GM21576 (cell line): ENCODE measurements around the gene RPL18.
"Not testable (repeated sequence)": the region's sequence is repeated elsewhere in the genome, so short reads cannot be mapped to it uniquely, and the experiment has no call there.

Experiments used
- ATAC-seq: cut with Tn5 transposase; IDR thresholded peaks from one replicate; pipeline ENCODE4 v1.9.1; 2021; ENCODE audit warnings: mild to moderate bottlenecking, moderate library complexity; ENCODE audit not compliant: unreplicated experiment

RPL18 gene

DNA sequence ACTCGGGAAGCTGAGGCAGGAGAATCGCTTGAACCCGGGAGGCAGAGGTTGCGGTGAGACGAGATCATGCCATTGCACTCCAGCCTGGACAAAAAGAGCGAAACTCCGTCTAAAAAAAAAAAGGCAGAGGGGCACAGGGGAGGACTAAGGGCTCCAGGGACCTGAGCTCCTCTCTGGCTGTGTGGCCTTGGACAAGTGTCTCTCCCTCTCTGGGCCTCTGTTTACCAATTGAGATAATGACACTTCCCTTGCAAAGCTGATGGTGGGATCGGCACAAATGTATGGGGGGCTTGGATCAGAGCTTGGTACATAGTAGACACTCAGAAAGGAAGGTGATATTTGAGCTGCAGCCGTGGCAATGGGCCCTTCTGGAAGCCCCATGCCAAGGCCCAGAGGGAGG, 23.8 kb downstream of the RPL18 start:
- ATAC-seq = no peak

DNA sequence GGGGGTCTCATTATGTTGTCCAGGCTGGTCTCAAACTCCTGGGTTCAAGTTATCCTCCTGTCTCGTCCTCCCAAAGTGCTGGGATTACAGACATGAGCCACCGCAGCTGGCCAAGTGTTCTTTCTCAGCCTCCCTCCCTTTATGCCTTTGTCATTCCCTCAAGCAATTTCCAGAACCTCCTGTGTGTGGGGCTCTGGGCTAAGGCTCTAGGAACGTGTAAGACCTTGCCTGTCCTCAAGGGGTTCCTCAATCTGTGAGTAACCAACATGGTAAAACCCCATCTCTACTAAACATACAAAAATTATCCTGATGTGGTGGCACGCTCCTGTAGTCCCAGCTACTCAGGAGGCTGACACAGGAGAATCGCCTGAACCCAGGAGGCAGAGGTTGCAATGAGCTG, 28.0 kb downstream of the RPL18 start:
- ATAC-seq = no peak

DNA sequence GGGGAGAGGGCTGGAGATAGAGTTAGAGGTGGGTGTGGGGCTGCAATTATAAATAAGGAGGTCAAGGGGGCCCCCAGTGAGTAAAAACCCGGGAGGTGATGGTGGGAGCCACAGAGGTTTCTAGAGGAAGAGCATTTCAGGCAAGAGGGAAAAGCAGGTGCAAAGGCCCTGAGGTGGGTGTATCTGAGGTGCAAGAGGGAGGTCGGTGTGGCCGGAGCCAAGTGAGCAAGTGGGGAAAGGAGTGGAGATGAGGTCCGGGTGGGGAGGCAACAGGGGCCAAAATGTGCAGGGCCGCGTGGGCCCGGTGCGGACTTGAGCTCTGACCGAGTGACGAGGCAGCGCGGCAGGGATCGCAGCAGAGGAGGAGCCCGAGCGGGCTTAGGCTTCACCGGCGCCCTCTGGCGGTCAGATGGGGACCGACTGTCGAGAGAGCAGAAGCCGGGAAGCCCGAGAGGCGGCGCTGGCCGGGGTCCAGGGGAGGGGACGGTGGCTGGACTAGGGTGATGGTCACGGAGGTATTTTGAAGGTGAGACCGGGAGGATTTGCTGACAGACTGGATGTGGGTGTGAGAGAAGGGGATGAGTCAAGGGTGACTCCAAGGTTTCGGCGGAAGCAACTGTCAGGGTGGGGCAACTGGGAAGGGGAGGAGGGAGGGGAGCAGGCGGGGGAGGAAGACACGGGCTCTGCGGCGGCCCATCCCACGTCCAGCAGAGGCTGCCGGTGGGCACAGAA, 30.1 kb downstream of the RPL18 start:
- ATAC-seq = peak; percentile 49

DNA sequence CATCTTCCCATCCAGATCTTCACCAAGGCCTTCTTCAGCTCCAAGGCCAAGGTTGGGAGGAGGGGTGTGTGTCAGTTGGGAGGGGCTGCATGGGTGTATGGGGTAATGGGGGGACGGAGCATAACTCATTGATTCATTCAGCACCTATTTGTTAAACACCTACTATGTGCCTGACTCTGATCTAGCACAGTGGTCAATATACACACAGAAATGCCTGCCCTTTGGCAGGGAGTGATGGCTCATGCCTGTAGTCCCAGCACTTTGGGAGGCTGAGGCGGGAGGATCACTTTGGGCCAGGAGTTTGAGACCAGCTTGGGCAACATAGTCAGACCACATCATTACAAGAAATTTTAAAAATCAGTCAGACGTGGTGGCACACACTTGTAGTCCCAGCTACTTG, 31.6 kb downstream of the RPL18 start:
- ATAC-seq = no peak

DNA sequence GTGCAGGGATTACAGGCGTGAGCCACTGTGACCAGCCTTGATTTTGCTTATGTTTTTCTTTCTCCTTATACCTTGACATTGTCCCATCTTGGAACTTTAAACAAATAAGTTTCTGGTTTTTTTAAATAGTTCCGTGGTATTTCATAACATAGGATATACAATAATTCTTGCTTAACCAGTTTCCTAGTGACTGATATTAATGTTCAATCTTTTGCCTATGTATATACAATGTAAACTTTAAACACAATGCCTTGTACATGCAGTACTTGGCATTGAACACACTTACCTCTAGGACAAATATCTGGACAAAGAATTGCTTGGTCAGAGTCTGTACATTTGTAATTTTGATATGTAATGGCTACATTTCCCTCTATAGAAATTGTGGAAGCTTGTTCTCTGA, 36.8 kb downstream of the RPL18 start:
- ATAC-seq = no peak

DNA sequence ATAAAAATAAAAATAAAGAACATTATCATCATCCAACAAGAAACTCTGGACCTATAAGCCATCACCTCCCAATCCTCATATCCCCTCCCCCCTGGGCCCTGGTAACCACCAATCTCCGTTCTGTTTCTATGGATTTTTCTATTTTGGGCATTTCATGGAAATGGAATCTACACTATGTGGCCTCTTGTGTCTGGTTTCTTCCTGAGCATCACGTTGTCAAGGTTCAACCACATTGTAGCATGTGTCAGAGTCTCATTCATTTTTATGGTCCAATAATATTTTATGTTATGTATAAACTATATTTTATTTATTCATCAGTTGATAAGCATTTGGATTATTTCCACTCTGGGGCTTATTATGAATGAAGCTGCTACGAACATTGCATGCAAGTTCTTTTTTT, 40.1 kb downstream of the RPL18 start:
- no peak for ATAC-seq

DNA sequence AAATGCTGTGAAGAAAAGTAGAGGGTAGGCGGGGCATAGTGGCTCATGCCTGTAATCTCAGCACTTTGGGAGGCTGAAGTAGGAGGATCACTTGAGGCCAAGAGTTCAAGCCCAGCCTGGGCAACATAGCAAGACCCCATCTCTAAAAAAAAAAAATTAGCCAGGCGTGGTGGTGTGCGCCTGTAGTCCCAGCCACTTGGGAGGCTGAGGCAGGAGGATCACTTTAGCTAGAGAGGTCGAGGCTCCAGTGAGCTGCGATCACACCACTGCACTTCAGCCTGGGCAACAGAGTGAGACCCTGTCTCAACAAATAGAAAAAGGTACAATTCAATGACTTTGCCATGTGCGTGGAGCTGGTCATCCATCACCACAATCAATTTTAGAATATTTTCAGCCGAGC, 41.1 kb downstream of the RPL18 start:
- not testable (repeated sequence) for ATAC-seq

DNA sequence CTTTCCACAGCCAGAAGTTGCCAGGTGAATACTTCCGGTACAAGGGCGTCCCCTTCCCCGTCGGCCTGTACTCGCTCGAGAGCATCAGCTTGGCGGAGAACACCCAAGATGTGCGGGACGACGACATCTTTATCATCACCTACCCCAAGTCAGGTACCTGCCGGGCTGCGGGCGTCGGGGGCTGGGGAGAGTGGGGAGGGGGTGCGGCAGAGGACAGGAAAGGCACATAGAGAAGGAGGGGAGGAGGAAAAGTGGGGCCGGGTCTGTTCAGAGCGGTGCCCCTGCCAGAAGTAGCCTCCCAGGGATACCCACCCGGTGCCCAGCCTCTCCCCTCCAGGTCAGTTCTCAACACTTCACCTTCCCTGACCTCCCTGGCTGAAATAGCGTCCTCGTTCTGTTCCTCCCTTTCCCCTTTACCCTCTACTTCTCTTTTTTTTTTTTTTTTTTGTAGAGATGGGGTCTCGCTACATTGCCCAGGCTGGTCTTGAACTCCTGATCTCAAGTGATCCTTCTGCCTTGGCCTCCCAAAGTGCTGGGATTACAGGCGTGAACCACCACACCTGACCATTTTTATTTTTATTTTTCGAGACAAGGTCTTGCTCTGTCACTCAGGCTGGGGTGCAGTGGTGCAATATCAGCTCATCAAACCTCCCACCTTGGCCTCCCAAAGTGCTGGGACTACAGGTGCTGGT, 42.9 kb downstream of the RPL18 start:
- ATAC-seq = no peak

DNA sequence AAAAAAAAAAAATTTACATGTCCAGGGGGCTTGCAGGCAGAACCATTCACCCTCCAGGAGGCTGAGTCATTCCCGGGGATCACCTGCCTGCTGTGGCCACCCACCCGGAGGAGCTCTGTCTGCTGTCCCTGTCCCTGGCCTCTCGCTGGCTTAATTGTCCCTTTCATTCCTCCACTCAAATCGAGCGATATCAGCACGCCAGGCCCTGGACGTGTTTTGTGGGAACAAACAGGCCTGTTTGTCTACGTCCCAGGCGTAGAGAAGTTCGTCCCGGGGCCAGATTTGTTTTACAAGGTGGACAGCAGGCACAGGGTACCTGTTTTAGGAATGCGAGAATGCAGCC, 45.8 kb downstream of the RPL18 start:
- ATAC-seq = no peak

DNA sequence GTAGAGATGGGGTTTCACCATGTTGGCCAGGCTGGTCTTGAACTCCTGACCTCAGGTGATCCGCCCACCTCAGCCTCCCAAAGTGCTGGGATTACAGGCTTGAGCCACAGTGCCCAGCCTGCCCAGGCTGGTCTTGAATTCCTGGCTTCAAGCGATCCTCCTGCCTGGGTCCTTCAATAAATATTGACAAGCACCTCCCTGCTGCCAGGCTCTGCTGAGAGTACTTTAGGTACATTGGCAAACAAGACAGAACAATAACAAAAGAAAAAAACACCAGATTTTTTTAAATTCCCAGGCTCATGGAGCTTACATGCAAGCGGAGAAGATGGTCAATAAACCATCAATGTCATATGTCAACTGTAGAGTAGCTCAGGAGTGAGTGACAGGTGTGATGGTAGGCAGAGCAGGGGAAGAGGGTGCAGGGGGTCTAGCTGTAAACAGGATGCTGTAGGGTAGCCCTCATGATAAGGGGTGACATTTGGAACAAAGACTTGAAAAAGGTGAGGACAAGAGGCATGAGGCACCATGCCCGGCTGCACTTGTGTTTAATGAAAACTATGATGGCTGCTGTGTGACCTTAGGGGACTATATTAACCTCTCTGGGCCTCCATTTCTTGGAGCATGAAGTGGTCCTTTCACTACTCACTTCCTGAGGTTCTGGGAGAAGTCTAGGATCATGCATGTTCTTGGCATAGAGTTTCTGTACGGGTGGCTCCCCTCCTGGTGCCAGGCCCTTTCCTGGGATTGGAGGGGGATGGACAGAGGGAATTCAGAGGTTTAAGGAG, 47.4 kb downstream of the RPL18 start:
- ATAC-seq = no peak

DNA sequence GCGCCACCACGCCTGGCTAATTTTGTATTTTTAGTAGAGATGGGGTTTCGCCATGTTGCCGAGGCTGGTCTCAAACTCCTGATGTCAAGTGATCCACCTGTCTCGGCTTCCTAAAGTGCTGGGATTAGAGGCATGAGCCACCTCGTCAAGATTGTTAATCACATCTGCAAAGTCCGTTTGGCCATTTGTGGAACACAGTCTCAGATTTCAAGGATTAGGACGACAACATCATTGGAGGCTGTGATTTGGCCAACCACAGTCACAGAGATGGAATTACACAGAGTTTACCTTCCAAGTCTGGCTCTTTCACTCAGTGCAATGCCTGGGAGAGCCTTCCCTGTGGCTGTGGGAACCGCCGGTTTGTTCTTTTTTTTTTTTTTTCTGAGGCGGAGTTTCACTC, 49.2 kb downstream of the RPL18 start:
- no peak for ATAC-seq

DNA sequence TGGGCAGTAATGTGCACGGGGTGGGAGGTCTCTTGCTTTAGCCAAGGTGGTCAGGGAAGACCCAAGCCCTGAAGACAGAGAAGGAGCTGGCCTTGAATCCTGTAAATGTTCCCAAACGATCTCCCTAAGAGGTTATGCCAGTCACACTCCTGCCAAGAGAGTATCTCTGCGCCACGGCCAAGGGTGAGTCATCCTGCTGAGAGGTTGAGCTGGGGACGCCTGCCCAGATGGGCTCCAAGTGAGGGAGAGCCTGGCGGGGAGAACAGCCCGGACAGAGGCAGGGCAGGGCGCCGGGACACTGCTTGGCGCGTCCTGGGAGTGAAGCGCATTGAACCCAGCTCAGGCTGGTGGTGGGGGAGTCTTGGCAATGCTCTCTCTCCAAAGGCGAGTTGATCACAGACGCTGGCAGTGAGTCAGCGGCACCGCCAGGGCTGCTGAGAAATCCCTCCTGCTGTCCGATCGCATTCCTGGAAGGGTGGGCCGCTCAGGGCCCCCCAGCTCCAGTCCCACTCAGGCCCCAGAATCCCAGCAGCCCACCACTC, 50.6 kb downstream of the RPL18 start:
- ATAC-seq = no peak
